HG03095 (cell line): ENCODE data around the gene TTC8.

ENCODE experiments used
- ATAC-seq: cut with Tn5 transposase; IDR thresholded peaks from one replicate; pipeline ENCODE4 v1.9.1; 2021; ENCODE audit warnings: moderate library complexity; ENCODE audit not compliant: unreplicated experiment

TTC8 gene

DNA sequence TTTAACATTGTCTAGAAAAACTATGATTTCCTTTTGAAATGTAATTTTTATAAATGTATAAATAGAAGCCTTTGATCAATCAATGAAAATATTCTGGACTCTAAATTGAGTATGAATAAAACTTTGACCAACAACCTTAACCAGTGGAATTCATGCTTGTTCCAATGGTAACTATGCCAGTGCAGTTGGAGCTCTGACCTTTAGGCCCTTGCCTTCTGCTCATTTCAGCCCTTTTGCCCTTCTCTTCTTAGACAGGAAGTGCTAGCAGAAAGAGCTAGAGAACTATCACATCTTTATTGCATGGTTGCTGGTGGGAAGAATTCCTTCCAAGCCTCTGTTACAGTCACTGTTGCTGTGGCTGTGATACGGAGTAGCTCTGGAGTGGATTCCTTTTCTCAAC is 39.7 kb downstream of the TTC8 start:
- ATAC-seq: no peak

DNA sequence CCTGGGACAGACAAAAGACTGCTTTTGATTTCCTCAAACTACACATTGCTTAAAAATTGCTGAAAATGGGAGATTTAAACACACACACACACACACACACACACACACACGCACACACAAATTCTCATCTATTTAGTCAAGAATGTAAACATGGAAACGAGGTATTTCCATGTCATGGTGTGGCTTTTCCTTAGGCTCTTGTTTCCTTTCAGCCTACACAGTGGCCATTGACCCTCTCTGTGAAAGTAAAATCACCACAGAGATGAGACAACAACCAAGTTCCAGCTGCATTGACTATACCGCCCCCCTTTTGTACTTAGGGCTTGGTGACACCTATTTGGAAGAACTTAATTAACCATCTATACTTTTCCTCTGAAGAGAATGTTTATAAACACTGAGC is 41.9 kb downstream of the TTC8 start:
- ATAC-seq: no peak

DNA sequence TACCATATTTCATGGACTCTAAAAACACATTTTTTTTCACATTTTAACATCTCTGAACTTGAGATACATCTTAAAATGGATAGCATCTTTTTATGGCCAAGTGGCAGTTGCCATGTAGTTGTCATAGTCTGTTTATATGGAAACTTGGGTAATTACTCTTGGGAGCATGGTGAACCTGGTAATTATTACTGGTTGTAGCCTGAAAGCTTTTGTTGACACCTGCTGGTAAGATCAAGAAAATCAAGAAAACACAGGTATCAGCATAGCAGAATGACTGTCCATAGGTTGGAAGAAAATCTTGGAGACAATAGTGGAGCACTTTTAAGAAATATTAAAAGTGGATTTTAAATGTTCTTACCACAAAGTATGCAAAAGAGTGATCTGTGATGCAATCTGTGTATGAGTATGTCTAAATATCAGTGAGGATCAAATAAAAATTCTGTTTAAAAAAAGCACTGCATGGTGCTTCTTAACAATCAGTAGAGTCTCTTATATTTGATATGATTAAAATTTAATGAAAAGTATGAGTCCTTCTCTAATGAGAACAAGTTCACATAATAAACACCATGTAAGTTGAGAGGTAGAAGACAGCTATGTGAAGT is 44.2 kb downstream of the TTC8 start:
- ATAC-seq: peak; percentile 62

DNA sequence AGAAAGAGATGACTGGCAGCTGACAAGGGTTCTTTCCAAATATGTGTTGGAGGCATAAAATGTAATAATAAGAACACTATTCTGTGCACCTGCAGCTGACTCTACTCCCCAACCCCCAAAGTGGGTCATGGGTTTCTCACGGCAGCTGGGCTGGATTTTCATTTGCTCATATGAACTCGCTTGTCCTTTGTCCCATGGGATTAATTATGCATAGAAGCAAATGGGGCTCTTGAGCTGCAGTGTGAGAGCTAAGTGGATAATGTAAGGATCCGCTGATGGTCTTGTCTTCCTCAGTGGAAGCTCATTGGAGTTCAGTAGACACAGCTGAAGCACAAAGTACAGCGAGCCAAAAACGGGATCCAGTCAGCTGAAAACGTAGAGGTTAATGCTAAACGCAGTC is 46.3 kb downstream of the TTC8 start:
- no peak for ATAC-seq

DNA sequence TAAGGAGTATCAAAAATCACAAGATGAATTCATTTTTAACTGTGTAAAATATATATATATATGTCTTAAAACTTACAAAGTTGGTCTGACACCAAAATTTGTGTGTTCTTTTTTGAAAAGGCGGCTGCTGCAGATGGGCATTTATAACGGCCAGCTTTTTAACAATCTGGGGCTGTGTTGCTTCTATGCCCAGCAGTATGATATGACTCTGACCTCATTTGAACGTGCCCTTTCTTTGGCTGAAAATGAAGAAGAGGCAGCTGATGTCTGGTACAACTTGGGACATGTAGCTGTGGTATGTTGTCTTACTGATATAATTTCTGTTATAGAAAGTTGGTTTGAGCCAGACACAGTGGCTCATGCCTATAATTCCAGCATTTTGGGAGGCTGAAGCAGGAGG is 47.0 kb downstream of the TTC8 start:
- no peak for ATAC-seq

DNA sequence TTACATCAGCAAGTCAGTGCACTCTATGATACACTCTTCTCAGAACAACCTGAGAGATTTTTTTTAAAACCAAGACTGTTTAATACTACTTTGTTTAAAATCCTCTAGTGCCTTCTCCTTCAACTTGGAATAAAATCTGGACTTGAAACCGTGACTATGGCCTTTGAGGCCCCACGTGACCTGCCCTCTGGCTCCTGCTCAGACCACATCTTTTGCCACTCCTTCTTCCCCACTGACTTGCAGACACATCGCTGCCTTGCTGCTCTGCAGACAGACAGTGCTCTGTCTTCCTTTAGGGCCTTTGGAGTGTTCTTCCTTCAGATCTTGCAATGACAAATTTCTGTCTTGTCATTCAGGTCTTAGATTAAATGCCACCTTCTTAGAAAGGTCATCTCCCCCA is 48.5 kb downstream of the TTC8 start:
- no peak for ATAC-seq

DNA sequence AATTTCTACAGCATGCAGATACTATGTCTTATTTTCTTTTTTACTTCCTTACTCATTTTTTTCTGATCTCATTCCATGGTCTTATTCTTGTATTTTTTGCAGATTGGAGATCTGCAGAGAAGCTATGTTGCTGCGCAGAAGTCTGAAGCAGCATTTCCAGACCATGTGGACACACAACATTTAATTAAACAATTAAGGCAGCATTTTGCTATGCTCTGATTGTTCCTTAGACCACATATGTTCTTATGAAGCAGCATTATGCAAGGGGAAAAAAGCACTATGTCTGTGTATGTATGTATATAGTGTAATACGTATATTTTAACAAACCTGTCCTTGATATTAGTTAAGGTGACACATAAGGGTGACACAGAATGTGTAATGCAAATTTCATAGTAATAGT is 52.7 kb downstream of the TTC8 start:
- ATAC-seq: no peak

DNA sequence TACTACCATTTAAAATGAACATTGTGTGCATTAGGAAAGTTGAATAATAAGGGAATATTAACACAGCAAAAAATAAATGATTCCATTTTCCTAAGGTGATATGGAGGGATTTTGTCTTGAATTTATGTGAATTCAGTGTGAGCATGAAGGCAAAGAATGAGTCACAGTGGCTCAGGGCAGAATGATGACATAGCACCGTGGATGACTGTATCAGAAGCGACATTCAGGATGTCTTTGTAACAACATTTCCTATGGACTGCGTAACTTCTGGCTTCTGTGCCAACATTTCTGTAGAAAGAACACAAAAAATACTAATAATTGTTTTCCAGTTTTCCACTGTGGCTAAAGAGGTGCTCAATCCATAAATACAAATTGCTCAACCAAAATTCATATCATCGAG is 54.6 kb downstream of the TTC8 start:
- ATAC-seq: no peak

DNA sequence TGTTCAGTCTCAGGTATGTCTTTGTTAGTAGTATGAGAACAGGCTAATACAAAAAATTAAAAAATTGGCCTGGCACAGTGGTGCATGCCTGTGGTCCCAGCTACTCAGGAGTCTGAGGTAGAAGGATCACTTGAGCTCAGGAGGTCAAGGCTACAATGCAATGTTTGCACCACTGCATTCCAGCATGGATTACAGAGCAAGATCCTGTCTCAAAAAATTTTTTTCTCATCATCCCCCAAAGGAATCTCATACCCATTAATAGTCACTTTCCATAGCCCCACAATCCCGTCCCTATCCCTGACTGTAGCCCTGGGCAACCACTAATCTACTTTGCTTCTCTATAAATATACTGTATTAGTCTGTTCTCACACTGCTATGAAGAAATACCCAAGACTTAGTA is 57.8 kb downstream of the TTC8 start:
- no peak for ATAC-seq

DNA sequence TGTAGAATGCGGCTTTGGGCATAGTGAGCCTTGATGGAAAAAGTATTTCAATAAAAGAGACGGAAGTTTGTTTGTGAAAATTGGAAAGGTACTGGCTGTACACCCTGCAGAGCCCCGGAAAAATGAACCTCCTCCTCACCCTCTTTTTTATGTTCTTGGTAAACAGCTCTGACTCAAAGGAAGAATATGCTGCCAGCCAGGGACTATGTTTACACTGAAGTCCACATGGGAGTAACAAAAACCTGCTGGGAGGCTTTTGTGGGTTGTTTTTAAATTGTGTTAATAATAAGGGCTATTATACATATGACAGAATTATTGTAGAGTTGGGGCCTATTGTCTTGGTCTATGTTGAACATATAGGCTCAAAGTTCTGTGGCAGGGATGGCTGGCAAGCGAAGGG is 70.7 kb downstream of the TTC8 start:
- ATAC-seq: no peak

DNA sequence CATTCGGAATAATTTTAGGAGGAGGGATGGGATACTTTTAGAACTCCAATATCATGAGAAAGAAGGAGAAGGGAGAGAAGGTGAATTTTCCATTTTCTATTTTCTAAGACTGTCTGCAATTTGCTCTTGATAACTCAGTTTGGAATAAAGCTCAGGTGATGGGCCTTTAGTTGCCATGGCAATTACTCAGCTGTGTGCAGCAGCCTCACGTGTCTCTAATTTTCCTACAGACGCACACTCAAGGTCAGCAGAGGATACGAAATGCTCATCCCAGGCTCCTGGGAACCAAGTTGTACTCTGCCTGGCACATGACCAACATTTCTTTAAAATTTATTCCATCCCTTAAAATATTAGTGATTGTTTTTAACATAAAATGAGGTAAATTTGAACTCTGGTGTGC is 76.7 kb downstream of the TTC8 start:
- no peak for ATAC-seq

DNA sequence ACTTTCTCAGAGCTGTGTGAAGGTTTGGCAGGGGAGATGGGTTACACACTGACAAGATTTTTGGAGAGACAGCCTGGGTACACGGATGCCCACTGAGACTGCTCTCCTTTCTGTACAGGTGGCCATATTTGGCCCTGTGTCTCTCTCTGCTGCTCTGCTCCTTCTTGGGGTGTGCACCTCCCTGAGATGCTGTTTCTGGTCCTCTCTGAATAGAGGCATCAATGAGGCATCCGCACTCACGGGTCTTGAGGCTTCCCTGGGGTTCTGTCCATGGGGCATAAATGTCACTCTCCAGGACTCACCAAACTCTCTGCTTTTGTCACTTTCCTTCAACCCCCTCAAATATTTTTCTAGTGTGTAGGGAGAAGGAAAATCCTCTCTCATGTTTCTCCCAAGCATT is 77.5 kb downstream of the TTC8 start:
- no peak for ATAC-seq

DNA sequence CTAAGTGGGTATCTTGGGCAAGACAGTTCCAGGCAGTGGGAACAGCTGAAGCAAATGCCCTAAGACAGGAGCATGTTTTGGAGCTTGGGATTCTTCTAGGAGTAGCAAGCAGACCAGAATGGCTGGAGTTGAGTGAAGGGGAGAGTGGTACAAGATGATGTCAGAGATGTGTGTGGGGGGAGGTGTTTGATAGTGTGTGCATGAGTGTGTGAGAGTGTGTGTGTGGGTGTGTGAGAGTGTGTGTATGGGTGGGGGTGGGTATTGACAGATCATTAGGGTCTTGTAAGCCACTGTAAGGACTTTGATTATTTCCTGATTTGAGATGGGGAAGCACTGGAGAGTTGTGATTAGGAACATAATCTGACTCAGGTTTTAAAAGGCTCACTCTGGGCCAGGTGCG is 78.4 kb downstream of the TTC8 start:
- no peak for ATAC-seq

DNA sequence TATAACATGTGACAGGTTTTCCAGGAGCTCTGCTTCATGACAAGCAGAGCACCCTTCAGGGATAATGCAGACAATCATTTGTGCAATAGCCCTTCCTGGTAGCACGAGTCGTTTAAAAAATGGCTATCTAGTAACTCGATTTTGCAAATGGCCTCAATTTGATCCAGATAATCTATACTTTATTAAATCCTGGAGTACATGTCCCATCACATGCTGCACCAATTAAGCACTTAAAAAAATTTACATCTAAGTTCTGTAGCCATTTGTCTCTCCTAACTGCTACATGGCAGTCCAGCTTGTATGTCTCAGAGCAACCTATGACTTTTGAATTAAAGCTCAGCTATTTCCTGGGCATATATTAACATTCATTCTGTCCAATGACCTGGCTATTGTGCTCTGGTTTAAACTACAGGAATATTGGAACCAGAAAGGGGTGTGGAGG is 79.8 kb downstream of the TTC8 start:
- ATAC-seq: no peak

DNA sequence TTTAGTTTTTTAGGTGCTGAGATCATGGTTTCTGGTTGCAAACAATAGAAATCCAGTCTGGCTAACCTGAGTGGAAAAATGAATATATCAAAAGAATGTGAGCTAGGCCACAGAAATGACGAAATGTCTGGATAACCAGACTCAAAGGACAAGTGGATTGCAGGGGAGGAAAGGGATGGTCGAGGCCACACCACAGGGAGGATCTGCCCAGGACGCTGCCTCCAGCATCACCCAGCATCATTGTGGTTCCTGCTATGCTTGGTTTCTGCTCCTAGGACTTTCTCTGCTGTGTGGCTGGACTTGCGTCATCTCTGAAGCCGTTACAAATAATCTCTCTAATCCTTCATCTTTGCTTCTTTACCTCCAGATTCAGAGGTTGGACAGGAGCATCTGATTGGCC is 80.4 kb downstream of the TTC8 start:
- no peak for ATAC-seq

DNA sequence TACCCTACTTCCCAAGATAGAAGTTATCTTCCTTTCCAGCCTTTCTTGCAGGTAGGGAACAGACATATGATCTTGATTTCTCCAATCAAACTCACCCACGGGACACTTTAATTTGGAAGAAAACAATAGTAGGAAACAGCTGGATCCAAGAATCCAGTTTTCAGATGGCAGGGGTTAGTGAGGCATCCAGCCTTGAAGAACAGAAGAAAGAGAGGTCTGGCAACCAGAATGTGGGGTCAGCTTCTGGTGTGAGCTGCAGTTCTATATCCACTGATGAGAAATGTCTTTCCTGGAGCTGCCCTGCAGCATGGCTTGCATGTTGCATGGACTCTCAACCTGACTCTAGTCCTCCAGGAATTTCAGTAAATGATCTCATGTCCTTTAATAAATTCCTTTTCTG is 83.8 kb downstream of the TTC8 start:
- ATAC-seq: no peak

DNA sequence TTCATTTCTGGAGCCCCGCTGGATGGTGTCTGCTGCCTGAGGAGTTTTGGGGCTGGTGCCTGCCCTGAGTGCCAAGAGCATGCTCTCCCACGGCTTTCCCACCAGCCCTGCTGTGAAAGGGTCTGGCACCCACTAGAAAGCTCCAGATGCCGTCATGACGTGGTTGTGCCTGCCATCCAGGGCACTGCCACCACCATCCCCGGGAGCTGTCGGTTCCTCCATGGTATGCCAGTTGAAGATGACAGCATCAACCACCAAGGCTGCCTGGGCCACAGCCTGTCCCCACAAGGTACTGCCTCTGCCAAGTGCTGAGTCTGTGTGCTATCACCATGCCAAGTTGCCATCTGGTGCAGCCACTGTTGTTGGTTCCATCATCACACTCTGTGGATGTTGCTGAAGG is 85.9 kb downstream of the TTC8 start:
- no peak for ATAC-seq

DNA sequence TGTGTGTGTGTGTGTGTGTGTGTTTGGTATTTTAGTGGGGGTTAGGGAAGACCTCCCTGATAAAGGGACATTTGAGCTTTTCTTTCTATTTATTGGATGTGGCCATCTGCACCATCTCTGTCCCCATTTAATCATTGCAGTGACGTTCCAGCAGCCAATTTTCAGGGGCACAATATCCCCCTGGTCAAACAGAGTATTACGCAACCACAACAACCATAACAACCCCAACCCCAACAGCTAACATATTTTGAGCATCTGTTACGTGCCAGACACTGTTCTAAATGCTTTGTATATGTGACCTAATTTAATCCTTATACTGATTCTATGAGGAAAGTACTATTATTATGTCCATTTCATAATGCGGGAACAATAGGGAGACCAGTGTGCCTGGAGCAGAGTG is 87.4 kb downstream of the TTC8 start:
- no peak for ATAC-seq

DNA sequence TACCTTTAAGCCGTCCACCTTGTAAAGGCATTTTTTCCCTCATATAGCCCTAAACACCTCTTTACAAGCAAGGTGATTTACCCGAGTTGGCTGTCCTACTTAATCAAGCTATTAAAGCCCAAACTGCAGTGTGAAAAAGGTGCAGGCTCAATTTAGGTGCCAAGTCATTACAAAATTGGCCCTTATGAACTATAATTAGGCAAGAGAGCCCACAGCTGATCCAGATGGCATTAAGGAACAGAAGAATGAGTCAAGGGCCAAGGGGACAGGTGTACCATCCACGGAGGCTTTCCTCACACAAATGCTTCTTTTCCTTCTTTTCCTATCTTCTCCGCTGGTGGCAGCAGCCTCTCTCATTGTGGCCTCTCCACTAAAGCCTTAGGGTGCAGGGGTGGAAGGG is 90.5 kb downstream of the TTC8 start:
- no peak for ATAC-seq

DNA sequence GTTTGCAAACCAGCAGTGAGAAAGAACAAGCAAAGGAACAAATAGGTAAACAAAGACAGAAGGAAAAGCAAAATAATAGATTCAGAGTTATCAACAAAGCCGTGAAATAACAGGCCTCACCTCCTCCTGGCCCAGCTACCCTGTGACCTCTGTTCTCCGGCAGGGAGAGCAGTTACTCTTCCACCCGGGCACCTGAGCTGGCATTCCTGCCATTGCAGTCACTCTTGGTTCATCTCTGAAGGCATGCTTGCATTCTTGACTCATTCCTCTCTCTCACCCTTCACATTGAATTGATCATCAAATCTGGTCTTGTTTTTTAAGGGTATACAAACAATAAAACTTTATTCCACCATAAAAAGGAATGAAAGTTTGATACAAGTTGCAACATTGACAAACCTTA is 95.1 kb downstream of the TTC8 start:
- no peak for ATAC-seq
